Duodenal mucosa (tissue), 2 donors: Measurements from ENCODE around the gene HPS5.

Experiments used
- H3K27ac ChIP-seq: one replicate; pipeline ENCODE4 v1.7.0; 2013; ENCODE audit warnings: low read depth, low read length
- H3K27me3 ChIP-seq, 2 donors: one replicate each; pipeline ENCODE4 v1.7.0; 2013; ENCODE audit warnings: low read length in 2 of 2, control low read depth in 1 of 2; ENCODE audit not compliant: insufficient read depth in 2 of 2, control insufficient read depth in 1 of 2
- H3K36me3 ChIP-seq, 2 donors: one replicate each; pipeline ENCODE4 v1.7.0; 2013; ENCODE audit warnings: low read length in 2 of 2, control low read depth in 1 of 2; ENCODE audit not compliant: insufficient read depth in 2 of 2, control insufficient read depth in 1 of 2
- H3K4me1 ChIP-seq, 2 donors: one replicate each; pipeline ENCODE4 v1.7.0; 2013; ENCODE audit warnings: low read length in 2 of 2, control low read depth in 1 of 2; ENCODE audit not compliant: insufficient read depth in 2 of 2, control insufficient read depth in 1 of 2
- H3K4me3 ChIP-seq, 2 donors: one replicate each; pipeline ENCODE4 v1.7.0; 2013; ENCODE audit warnings: low read length in 2 of 2, low read depth in 1 of 2
- H3K9ac ChIP-seq, 2 donors: one replicate each; pipeline ENCODE4 v1.7.0; 2013; ENCODE audit warnings: low read length in 2 of 2, low read depth in 1 of 2
- H3K9me3 ChIP-seq, 2 donors: one replicate each; pipeline ENCODE4 v1.7.0; 2013; ENCODE audit warnings: low read length in 2 of 2, control low read depth in 1 of 2; ENCODE audit not compliant: control insufficient read depth in 1 of 2

HPS5 gene

DNA sequence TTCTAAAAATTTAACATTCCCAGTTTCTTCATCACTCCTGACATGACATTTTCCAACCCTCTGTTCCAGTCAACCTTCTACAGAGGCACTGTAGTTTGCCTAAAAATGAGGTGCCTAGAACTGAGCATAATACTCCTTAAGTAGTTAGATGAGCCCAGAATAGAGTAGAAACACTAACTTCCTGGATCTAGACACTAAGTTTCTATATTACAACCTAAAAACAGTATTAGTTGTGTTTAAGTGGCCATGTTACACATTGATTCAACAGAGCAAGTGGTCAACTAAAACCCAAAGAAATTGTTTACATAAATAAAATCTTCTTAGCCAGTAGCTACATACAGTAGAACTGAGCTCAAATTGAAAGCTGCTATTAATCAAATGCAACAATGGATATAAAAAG, 1.3 kb downstream of the HPS5 start:
- peaks cover 31 to 45% of the 10 kb centered on the region in 2 donors for H3K4me1 ChIP-seq
- no peak overlapping the region for H3K27ac ChIP-seq
- peaks cover 0 to 6% of the 10 kb centered on the region in 2 donors for H3K36me3 ChIP-seq
- H3K9me3 ChIP-seq, result no peaks in the 10 kb centered on the region
- H3K4me3 ChIP-seq, result peak overlapping the region; percentile 91 to 94
- no peaks in the 10 kb centered on the region for H3K27me3 ChIP-seq
- peak overlapping the region in 1 of 2 donors; percentile 45 for H3K9ac ChIP-seq

DNA sequence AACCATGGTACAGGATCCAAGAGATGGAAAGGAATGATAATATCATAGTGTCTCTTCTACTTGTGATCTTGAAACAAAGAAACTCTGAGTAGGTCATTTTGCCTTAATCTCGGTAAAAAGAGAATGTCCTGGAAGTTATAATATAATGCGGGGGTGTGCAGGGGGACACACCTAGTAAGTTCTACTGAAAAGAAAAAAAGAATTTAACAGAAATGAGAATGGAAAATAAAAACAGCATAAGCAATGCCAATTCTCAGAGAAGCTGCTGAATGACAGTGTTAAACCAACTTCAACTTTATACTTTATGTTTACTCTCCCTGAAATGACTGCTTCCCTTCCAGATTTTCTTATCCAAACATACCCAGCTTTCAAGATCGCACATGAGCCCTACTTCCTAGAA, 2.0 kb downstream of the HPS5 start:
- Histone ChIP-seq H3K27me3 (no peaks in the 10 kb centered on the region), H3K9me3 (no peaks in the 10 kb centered on the region), H3K36me3 (peaks cover 0 to 7% of the 10 kb centered on the region in 2 donors), H3K4me3 (peak overlapping the region in 1 of 2 donors; percentile 94), H3K27ac (no peak overlapping the region), H3K9ac (no peak overlapping the region), H3K4me1 (peaks cover 30 to 39% of the 10 kb centered on the region in 2 donors)

DNA sequence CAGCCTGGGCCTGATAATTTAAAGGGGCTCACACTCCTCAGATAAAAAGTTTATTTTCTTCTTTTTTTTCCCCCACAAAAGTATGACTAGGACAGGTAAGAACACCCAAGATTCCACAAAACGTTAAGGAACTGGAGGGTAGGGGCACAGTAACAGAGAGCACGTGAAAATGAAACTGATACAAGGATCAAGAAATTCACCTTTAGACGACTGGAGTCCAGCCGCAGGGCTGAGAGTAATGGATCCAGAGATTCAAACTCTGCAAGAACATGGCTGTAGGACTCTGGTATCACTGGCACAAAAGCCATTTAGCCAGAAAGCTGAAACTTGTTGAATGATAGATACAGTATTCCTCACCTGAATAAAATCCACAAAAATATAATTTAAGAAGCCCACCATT, 4.4 kb downstream of the HPS5 start:
- H3K27me3 ChIP-seq, result no peaks in the 10 kb centered on the region
- peaks cover 16 to 28% of the 10 kb centered on the region in 2 donors for H3K4me1 ChIP-seq
- H3K36me3 ChIP-seq, result peaks cover 0 to 4% of the 10 kb centered on the region in 2 donors
- H3K9ac ChIP-seq, result no peak overlapping the region
- no peak overlapping the region for H3K4me3 ChIP-seq
- no peaks in the 10 kb centered on the region for H3K9me3 ChIP-seq
- H3K27ac ChIP-seq, result no peak overlapping the region

DNA sequence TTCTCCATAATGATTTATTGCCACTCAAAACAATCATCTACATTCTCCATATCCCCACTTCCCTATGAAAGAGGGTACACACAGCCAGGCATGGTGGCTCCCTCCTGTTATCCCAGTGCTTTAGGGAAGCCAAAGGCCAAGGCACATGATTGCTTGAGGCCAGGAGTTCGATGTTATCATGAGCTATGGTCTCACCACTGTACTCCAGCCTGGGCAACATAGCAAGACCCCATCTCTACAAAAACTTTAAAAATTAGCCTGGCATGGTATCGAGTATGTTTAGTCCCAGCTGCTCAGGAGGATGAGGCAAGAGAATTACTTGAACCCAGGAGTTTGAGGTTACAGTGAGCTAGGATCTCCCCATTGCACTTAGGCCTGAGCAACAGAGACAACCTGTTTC, 6.0 kb downstream of the HPS5 start:
- no peak overlapping the region for H3K27ac ChIP-seq
- no peak overlapping the region for H3K9ac ChIP-seq
- H3K27me3 ChIP-seq, result no peaks in the 10 kb centered on the region
- H3K36me3 ChIP-seq, result peaks cover 0 to 4% of the 10 kb centered on the region in 2 donors
- peaks cover 20 to 41% of the 10 kb centered on the region in 2 donors for H3K4me1 ChIP-seq
- no peaks in the 10 kb centered on the region for H3K9me3 ChIP-seq
- H3K4me3 ChIP-seq, result no peak overlapping the region

DNA sequence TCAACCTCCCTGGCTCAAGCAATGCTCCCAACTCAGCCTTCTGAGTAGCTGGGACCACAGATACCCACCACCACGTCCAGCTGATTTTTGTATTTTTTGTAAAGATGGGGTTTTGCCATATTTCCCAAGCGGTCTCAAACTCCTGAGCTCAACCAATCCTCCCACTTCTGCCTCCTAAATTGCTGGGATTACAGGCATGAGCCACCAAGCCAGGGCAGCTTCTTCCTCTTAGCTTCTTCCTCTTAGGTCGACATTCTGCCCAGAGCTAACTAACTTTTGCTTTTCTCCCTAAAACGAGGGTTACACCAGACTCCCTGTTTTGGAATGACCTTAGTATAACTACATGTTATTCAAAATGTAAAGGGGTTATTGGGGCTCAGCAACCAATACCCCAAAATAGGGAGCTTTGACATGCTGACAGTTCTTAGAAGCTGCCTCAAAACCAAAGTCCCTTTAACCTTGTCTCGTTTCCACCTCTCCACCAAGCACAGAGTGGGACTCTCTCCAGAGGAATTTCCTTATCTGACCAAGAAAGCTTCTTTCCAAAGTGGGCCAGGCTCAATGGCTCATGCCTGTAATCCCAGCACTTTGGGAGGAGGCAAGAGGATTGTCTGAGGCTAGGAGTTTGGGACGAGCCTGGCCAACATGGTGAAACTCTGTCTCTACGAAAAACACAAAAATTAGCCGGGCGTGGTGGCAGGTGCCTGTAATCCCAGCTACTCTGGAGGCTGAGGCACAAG, 7.0 kb downstream of the HPS5 start:
- Histone ChIP-seq H3K27ac (no peak overlapping the region), H3K9ac (no peak overlapping the region), H3K4me1 (peaks cover 17 to 40% of the 10 kb centered on the region in 2 donors)

DNA sequence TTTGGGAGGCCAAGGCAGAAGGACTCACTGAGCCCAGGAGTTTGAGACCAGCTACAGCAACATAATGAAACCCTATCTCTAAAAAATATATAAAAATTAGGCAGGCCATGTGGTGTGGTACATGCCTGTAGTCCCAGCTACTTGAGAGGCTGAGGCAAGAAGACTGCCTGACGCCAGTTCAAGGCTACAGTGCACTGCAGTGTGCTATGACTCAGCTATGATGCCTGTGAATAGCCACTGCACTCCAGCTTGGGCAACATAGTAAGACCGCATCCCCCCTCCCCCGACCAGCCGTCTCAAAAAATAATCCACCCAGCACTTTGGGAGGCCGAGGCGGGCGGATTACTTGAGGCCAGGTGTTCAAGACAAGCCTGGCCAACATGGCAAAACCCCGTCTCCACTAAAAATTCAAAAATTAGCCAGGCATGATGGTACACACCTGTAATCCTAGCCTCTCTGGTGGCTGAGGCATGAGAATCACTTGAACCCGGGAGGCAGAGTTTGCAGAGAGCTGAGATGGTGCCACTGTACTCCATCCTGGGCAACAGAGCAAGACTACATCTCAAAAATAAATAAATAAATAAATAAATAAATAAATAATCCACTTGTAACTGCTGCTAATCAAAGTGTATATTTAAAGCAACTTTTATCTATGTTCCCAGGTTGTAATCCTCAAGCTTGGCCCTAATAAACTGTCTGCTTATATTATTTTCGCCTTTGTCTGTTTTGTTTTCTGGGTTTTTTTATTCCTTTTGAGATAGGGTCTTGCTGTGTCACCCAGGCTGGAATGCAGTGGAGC, 7.8 kb downstream of the HPS5 start:
- H3K36me3 ChIP-seq, result peaks cover 0 to 19% of the 10 kb centered on the region in 2 donors
- H3K4me1 ChIP-seq, result peaks cover 14 to 34% of the 10 kb centered on the region in 2 donors
- H3K9me3 ChIP-seq, result no peaks in the 10 kb centered on the region
- H3K27me3 ChIP-seq, result no peaks in the 10 kb centered on the region
- no peak overlapping the region for H3K4me3 ChIP-seq
- no peak overlapping the region for H3K27ac ChIP-seq
- no peak overlapping the region for H3K9ac ChIP-seq

More for the DNA sequence above, 7.0 kb downstream of the HPS5 start:
- Histone ChIP-seq H3K9me3 (no peaks in the 10 kb centered on the region), H3K4me3 (no peak overlapping the region), H3K27me3 (no peaks in the 10 kb centered on the region), H3K36me3 (peaks cover 0 to 11% of the 10 kb centered on the region in 2 donors)

DNA sequence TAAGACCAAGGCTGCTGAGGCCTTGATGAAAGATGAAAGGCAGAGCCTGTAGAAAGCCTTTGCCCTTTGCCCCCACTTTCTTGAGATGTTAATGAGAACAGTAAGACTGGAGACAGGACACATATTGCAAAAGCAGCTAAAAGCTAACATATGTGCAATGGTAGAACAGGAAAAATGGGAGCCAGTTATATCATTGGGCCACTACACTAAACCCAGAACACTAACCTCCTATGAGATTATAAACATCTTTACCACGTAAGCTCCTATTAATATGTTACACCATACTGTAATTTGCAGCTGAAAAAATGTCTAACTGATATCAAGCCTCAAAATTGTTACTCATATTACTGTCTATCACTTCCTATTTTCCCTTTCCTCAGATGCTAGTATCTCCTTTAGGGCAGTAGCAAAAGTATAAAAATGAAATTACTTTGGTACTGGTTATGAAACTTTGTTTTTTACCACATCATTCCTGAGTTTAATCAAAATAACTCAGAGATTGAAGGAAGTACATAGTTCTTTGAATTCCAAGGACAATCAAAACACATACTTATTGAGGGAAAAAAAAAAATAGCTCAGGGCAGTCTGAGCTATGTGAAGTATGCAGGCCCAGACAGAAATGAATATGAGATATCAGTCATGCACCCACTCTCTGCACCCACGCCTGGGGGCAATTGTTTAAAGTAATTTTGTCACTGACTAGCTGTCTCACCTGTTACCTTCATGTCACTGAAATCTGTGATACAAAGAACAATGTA, 9.1 kb downstream of the HPS5 start:
- no peak overlapping the region for H3K27ac ChIP-seq
- H3K36me3 ChIP-seq, result peaks cover 0 to 31% of the 10 kb centered on the region in 2 donors
- peaks cover 14 to 29% of the 10 kb centered on the region in 2 donors for H3K4me1 ChIP-seq

DNA sequence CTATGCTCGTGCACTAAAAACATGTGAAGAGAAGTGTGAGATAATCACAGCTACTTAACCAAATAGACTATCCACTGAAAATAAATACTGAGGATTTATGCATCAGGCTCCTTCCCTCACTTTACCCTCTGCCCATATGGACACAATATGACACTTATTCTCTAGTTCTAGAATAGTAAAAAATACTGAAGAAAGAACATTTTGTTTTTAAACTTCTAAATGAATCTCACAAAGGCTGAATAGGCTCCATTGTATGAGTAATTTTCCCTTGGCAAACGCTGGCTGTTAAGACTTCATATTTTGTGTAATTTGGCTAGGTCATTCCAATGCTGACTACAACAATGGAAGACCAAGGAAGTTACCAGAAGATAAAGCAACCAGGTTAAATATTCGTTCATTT, 9.9 kb downstream of the HPS5 start:
- Histone ChIP-seq H3K9ac (no peak overlapping the region), H3K4me1 (peaks cover 14 to 28% of the 10 kb centered on the region in 2 donors), H3K9me3 (no peaks in the 10 kb centered on the region), H3K27ac (no peak overlapping the region), H3K27me3 (no peaks in the 10 kb centered on the region), H3K36me3 (peaks cover 0 to 39% of the 10 kb centered on the region in 2 donors), H3K4me3 (no peak overlapping the region)

More for the DNA sequence above, 9.1 kb downstream of the HPS5 start:
- Histone ChIP-seq H3K27me3 (no peaks in the 10 kb centered on the region), H3K4me3 (no peak overlapping the region), H3K9me3 (no peaks in the 10 kb centered on the region), H3K9ac (no peak overlapping the region)

DNA sequence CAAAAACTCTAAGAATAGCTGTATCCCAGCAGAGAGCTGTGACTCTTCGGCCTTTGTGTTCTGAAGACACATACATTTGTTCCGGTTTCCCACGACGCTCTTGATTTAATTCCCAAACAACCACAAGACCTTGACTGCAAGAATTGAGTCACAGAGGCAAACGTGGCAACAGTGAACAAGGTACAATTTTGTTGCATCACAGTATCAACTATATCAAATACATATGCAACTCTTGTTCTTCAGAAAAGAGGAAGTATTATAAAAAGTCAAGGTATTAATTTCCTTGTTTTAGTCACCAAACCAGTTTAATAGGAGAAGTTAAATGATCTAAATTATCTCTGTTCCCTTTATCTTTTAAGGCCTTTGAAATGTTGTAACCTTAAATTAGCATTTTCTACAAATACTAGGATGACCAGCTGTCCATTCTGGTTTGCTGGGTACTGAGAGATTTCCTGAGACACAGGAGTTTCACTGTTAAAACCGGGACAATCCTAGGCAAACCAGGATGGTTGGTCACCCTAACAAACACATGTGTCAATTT, 11.1 kb downstream of the HPS5 start:
- Histone ChIP-seq H3K27ac (peak overlapping the region; percentile 51), H3K4me1 (peaks cover 14 to 28% of the 10 kb centered on the region in 2 donors), H3K9ac (no peak overlapping the region), H3K36me3 (peaks cover 0 to 41% of the 10 kb centered on the region in 2 donors), H3K27me3 (no peaks in the 10 kb centered on the region), H3K4me3 (no peak overlapping the region), H3K9me3 (no peaks in the 10 kb centered on the region)
